ENCODE measurements around the gene CACNA2D3.
"Not testable (repeated sequence)": the region's sequence is repeated elsewhere in the genome, so short reads cannot be mapped to it uniquely, and the experiment has no call there.

CACNA2D3 gene

DNA sequence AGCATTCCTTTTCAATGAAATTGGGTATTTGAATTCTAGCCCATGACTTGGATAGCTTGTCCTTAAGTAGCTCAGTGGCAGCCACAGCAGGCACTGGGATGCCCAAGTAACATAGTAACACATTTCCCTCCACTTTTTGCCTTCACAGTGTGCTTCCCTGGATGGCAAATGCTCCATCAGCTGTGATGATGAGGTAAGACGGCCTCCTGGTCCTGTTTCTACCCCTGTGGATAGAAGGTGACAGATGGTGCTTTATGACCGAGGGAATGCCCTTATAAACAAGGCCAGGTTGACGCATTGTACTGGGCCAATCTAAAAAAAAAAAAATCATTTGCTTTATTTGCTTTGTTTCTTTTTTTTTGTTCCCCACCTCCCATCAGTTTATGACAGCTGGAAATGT is 847.3 kb downstream of the CACNA2D3 start:
- no peak overlapping the region for H3K4me3 ChIP-seq (ENCODE audit: low read length)
- TF ChIP-seq, protein P1, sequence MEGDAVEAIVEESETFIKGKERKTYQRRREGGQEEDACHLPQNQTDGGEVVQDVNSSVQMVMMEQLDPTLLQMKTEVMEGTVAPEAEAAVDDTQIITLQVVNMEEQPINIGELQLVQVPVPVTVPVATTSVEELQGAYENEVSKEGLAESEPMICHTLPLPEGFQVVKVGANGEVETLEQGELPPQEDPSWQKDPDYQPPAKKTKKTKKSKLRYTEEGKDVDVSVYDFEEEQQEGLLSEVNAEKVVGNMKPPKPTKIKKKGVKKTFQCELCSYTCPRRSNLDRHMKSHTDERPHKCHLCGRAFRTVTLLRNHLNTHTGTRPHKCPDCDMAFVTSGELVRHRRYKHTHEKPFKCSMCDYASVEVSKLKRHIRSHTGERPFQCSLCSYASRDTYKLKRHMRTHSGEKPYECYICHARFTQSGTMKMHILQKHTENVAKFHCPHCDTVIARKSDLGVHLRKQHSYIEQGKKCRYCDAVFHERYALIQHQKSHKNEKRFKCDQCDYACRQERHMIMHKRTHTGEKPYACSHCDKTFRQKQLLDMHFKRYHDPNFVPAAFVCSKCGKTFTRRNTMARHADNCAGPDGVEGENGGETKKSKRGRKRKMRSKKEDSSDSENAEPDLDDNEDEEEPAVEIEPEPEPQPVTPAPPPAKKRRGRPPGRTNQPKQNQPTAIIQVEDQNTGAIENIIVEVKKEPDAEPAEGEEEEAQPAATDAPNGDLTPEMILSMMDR (IDR thresholded peaks at IDR 0.05; ENCODE audit: insufficient read depth, low read depth, low read length, missing control alignments): no peak
- DNase-seq (ENCODE audit: low read depth): no peak

DNA sequence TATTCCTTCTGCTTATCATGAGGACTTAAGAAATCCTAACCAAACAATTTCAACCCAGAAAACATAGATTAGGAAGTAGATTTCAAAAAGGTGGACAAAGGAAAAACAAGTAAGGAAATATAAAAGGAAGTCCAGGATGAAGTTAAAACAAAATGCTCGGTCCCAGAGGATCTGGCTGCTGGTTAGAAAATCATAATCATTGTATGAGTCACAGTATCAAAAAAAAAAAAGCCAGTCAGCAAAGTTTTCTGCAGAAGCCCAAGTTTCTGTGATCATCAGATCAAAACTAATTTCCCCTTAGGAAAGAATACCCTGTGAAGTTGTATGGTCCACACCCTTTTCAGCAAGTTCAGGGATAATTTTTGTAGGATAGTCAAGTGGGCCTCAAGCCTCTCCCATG is 848.5 kb downstream of the CACNA2D3 start:
- H3K4me3 ChIP-seq (ENCODE audit: low read length): no peak overlapping the region
- DNase-seq (ENCODE audit: low read depth): no peak
- TF ChIP-seq, protein P1 (IDR thresholded peaks at IDR 0.05; ENCODE audit: insufficient read depth, low read depth, low read length, missing control alignments): no peak

DNA sequence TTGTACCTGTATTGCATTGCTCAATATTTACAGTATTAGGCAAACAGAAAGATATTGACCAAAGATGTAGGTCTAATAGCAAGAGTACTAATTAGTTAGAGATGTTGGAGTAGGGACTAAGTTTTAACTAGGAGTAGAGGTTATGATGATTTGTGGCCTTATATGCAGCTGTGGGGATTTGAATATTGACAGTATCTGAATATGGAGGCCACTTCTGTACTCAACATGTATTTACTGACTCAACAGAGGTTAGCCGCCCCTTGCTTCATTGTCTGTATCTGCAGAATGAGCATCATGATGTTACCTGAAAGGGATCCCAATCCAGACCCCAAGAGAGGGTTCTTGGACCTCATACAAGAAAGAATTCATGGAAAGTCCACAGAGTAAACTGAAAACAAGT is 855.1 kb downstream of the CACNA2D3 start:
- DNase-seq (ENCODE audit: low read depth): no peak
- no peak overlapping the region for H3K4me3 ChIP-seq (ENCODE audit: low read length)
- TF ChIP-seq, protein P1 (IDR thresholded peaks at IDR 0.05; ENCODE audit: insufficient read depth, low read depth, low read length, missing control alignments): no peak

DNA sequence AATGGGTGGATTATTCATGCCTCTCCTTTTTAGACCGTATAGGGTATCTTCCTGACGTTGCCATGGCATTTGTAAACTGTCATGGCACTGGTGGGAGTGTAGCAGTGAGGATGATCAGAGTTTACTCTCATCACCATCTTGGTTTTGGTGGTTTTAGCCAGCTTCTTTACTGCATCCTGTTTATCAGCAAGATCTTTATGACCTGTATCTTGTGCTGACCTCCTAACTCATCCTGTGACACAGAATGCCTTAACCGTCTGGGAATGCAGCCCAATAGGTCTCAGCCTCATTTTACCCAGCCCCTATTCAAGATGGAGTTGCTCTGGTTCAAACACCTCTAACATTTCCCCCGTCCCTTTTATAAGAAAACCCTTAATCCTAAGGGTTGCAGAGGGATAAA is 855.6 kb downstream of the CACNA2D3 start:
- H3K4me3 ChIP-seq (ENCODE audit: low read length); DNase-seq (ENCODE audit: low read depth): not testable (repeated sequence)

DNA sequence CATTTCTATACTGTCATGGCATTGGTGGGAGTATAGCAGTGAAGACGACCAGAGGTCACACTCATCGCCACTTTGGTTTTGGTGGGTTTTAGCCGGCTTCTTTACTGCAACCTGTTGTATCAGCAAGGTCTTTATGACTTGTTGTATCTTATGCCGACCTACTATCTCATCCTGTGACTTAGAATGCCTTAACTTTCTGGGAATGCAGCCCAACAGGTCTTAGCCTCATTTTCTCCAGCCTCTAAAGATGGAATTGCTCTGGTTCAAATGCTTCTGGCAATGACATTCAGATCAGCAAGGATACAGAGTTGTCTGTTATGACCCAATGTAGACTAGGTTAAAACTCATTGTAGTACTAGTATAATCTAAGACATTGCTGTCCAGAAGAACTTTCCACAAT is 860.5 kb downstream of the CACNA2D3 start:
- no peak for DNase-seq (ENCODE audit: low read depth)
- TF ChIP-seq, protein P1 (IDR thresholded peaks at IDR 0.05; ENCODE audit: insufficient read depth, low read depth, low read length, missing control alignments): no peak
- H3K4me3 ChIP-seq (ENCODE audit: low read length): no peak overlapping the region

DNA sequence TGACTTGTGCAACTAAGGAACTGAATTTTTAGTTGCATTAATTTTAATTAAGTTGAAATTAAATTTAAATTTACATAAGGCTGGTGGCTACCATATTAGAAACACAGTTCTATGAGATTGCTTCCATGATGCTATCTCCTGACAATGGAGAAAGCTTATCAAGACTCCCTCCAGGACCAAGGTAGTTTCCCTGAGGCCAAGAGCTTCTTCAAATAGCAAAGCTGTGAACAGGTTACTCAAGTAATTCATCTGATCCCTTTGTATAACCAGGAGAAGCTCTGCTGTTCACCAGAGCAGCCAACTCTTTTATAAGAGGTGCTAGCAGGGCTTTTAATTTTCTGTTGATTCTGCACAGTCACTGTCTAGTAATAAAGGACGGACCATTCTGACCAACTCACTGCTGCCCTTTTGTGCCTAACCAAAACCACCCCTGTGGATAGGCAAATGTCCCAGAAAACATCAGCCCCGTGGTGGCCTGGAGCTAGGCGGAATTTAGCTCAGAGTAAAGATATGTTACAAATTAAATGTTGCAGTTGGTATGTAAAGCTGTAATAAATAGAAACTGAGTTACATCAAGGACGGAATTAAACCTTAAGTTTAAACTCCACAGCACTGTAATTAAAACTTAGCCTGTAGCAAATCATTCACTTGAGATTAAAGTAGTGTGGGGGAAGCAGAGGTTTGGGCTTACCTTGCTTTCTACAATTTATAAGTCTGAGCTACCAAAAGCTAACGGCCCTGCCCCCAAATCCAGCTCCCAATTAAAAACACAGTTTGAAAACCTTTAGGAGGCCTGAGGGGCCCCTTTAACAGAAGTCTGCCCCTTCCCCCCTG is 861.1 kb downstream of the CACNA2D3 start:
- H3K4me3 ChIP-seq (ENCODE audit: low read length): no peak overlapping the region
- TF ChIP-seq, protein P1 (IDR thresholded peaks at IDR 0.05; ENCODE audit: insufficient read depth, low read depth, low read length, missing control alignments): no peak
- DNase-seq (ENCODE audit: low read depth): no peak

DNA sequence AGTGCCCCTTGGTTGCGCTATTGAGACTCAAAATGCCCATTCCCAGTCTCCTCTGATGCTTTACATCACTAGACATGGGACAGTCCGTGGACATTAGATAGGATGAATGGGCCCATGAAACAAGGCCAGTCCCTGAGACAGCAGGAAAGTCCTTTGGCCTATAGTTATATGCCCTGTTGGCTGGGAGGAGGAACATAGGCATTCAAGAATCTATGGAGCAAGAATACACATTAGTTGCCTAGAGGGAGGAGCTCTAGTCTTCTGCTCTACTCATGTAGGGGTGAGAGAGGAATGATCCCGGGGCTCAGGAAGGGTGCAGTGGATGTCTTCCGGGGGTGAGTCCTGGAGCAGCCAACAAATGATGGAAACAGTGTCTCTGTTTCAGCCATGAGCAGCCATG is 863.5 kb downstream of the CACNA2D3 start:
- no peak overlapping the region for H3K4me3 ChIP-seq (ENCODE audit: low read length)
- TF ChIP-seq, protein P1 (IDR thresholded peaks at IDR 0.05; ENCODE audit: insufficient read depth, low read depth, low read length, missing control alignments): no peak
- no peak for DNase-seq (ENCODE audit: low read depth)

All from epithelial cell of esophagus (primary cell).